ENCODE results near the gene ADPRH.

Gene ADPRH

DNA sequence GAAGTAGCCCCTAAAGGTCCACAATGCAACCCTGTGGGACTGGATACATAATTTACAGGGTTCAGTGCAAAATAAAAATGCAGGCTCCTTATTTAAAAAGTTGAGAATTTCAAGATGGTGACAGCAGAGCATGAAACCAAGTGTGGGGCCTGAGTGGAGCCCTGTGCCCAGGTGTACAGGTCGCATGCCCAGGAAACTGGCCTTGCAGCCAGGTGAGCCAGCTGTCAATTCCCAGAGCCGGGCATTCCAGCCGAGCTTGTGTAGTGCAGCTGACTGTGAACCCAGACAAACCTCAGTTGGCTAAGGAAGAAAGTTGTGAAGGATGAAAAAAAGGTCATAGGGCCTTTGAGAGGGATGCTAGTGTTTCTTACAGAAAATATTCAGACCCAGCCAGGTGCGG, 53.5 kb downstream of the ADPRH start:
- H3K4me3 ChIP-seq (ENCODE audit: low read depth, low read length) = no peak overlapping the region
- no peak for DNase-seq (ENCODE audit: low read depth)
- TF ChIP-seq, protein P1, sequence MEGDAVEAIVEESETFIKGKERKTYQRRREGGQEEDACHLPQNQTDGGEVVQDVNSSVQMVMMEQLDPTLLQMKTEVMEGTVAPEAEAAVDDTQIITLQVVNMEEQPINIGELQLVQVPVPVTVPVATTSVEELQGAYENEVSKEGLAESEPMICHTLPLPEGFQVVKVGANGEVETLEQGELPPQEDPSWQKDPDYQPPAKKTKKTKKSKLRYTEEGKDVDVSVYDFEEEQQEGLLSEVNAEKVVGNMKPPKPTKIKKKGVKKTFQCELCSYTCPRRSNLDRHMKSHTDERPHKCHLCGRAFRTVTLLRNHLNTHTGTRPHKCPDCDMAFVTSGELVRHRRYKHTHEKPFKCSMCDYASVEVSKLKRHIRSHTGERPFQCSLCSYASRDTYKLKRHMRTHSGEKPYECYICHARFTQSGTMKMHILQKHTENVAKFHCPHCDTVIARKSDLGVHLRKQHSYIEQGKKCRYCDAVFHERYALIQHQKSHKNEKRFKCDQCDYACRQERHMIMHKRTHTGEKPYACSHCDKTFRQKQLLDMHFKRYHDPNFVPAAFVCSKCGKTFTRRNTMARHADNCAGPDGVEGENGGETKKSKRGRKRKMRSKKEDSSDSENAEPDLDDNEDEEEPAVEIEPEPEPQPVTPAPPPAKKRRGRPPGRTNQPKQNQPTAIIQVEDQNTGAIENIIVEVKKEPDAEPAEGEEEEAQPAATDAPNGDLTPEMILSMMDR (IDR thresholded peaks at IDR 0.05; ENCODE audit: low read depth, low read length, missing control alignments) = no peak
- in situ Hi-C loops (cut with HindIII; ENCODE audit: low sequenced_read_pairs) = no loop called here

DNA sequence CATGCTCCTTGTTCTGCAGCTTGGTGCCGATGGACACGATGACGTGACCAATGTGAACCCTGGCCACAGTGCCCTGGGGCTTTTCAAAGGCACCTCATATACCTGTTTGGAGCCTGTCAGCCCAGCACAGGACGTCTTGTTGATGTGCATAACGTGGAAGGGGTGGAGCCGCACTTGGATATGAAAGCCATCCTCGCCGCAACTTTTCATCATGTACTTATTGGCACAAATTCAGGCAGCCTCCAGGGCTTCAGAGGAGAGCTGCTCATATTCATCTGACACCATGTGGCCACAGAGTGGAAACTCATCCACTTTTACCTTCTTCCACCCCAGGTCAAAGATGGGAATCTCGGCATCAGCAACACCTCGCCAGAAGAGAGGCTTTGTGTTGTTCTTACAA, 56.4 kb downstream of the ADPRH start:
- in situ Hi-C loops (cut with HindIII; ENCODE audit: low sequenced_read_pairs) = no loop called here
- DNase-seq (ENCODE audit: low read depth) = no peak
- no peak overlapping the region for H3K4me3 ChIP-seq (ENCODE audit: low read depth, low read length)
- TF ChIP-seq, protein P1 (IDR thresholded peaks at IDR 0.05; ENCODE audit: low read depth, low read length, missing control alignments) = no peak

- in situ Hi-C loops (cut with HindIII; ENCODE audit: low sequenced_read_pairs) = no loop called here
- no peak overlapping the region for H3K4me3 ChIP-seq (ENCODE audit: low read depth, low read length)
- TF ChIP-seq, protein P1 (IDR thresholded peaks at IDR 0.05; ENCODE audit: low read depth, low read length, missing control alignments) = no peak
- DNase-seq (ENCODE audit: low read depth) = no peak
Observed at GRCh38 chr3:119636249-119636648, 57.0 kb downstream of the ADPRH start.

GRCh38 chr3:119636891-119637611, 57.8 kb downstream of the ADPRH start:
- no peak for DNase-seq (ENCODE audit: low read depth)

GRCh38 chr3:119637679-119638477, 58.6 kb downstream of the ADPRH start:
- in situ Hi-C loops (cut with HindIII; ENCODE audit: low sequenced_read_pairs) = no loop called here
- DNase-seq (ENCODE audit: low read depth) = peak; percentile 52
- no peak overlapping the region for H3K4me3 ChIP-seq (ENCODE audit: low read depth, low read length)
- TF ChIP-seq, protein P1 (IDR thresholded peaks at IDR 0.05; ENCODE audit: low read depth, low read length, missing control alignments) = no peak

More at GRCh38 chr3:119636891-119637611, 57.8 kb downstream of the ADPRH start:
- no peak overlapping the region for H3K4me3 ChIP-seq (ENCODE audit: low read depth, low read length)
- in situ Hi-C loops (cut with HindIII; ENCODE audit: low sequenced_read_pairs) = no loop called here
- TF ChIP-seq, protein P1 (IDR thresholded peaks at IDR 0.05; ENCODE audit: low read depth, low read length, missing control alignments) = no peak
